Measurements from ENCODE around the gene ELFN1. TPM values are rescaled to one million over a fixed set of nuclear protein-coding genes. Genes with fewer than 3 reads are reported as not detected.

Gene ELFN1
- total RNA-seq, 1 donor from 2014 or later: 0.65 TPM

- Mint-ChIP-seq H3K4me1 (ENCODE audit: low read depth) (no peaks in the 10 kb centered on the region), H3K9me3 (ENCODE audit: low read depth) (peaks cover 13% of the 10 kb centered on the region), H3K27me3 (ENCODE audit: low read depth) (peaks cover 44% of the 10 kb centered on the region), H3K4me3 (ENCODE audit: unreplicated experiment) (no peak overlapping the region), H3K27ac (ENCODE audit: unreplicated experiment) (no peak overlapping the region), H3K36me3 (ENCODE audit: low read depth) (peaks cover 1% of the 10 kb centered on the region)
- DNase-seq (ENCODE audit: low spot score): no peak
- no peak for TF ChIP-seq CTCF (IDR thresholded peaks at IDR 0.05)
Observed at GRCh38 chr7:1732072-1732471, 62.0 kb downstream of the ELFN1 start.

GRCh38 chr7:1732645-1733044 is 62.6 kb downstream of the ELFN1 start:
- Mint-ChIP-seq H3K4me3 (ENCODE audit: unreplicated experiment) (no peak overlapping the region), H3K27me3 (ENCODE audit: low read depth) (peaks cover 42% of the 10 kb centered on the region), H3K9me3 (ENCODE audit: low read depth) (peaks cover 13% of the 10 kb centered on the region), H3K27ac (ENCODE audit: unreplicated experiment) (no peak overlapping the region), H3K36me3 (ENCODE audit: low read depth) (peaks cover 1% of the 10 kb centered on the region), H3K4me1 (ENCODE audit: low read depth) (no peaks in the 10 kb centered on the region)
- TF ChIP-seq CTCF (IDR thresholded peaks at IDR 0.05): no peak
- no peak for DNase-seq (ENCODE audit: low spot score)

- no peak overlapping the region for H3K27ac Mint-ChIP-seq (ENCODE audit: unreplicated experiment)
- peaks cover 13% of the 10 kb centered on the region for H3K9me3 Mint-ChIP-seq (ENCODE audit: low read depth)
- peaks cover 44% of the 10 kb centered on the region for H3K27me3 Mint-ChIP-seq (ENCODE audit: low read depth)
- no peak for TF ChIP-seq CTCF (IDR thresholded peaks at IDR 0.05)
- no peak overlapping the region for H3K4me3 Mint-ChIP-seq (ENCODE audit: unreplicated experiment)
- no peak for DNase-seq (ENCODE audit: low spot score)
- peaks cover 1% of the 10 kb centered on the region for H3K36me3 Mint-ChIP-seq (ENCODE audit: low read depth)
- H3K4me1 Mint-ChIP-seq (ENCODE audit: low read depth): no peaks in the 10 kb centered on the region
Observed at GRCh38 chr7:1733206-1733907, 63.3 kb downstream of the ELFN1 start.

- peaks cover 13% of the 10 kb centered on the region for H3K9me3 Mint-ChIP-seq (ENCODE audit: low read depth)
- H3K27me3 Mint-ChIP-seq (ENCODE audit: low read depth): peaks cover 50% of the 10 kb centered on the region
- H3K4me1 Mint-ChIP-seq (ENCODE audit: low read depth): no peaks in the 10 kb centered on the region
- no peak overlapping the region for H3K4me3 Mint-ChIP-seq (ENCODE audit: unreplicated experiment)
- no peaks in the 10 kb centered on the region for H3K36me3 Mint-ChIP-seq (ENCODE audit: low read depth)
- DNase-seq (ENCODE audit: low spot score): no peak
- no peak for TF ChIP-seq CTCF (IDR thresholded peaks at IDR 0.05)
- H3K27ac Mint-ChIP-seq (ENCODE audit: unreplicated experiment): no peak overlapping the region
Observed at GRCh38 chr7:1733908-1734730, 64.0 kb downstream of the ELFN1 start.

GRCh38 chr7:1735262-1735661 is 65.2 kb downstream of the ELFN1 start:
- H3K9me3 Mint-ChIP-seq (ENCODE audit: low read depth): peaks cover 10% of the 10 kb centered on the region
- DNase-seq (ENCODE audit: low spot score): no peak
- H3K4me3 Mint-ChIP-seq (ENCODE audit: unreplicated experiment): no peak overlapping the region
- TF ChIP-seq CTCF (IDR thresholded peaks at IDR 0.05): no peak
- no peaks in the 10 kb centered on the region for H3K4me1 Mint-ChIP-seq (ENCODE audit: low read depth)
- H3K36me3 Mint-ChIP-seq (ENCODE audit: low read depth): no peaks in the 10 kb centered on the region
- no peak overlapping the region for H3K27ac Mint-ChIP-seq (ENCODE audit: unreplicated experiment)
- peaks cover 49% of the 10 kb centered on the region for H3K27me3 Mint-ChIP-seq (ENCODE audit: low read depth)
